ENCODE measurements around the gene CYP19A1. TPM values are rescaled to one million over a fixed set of nuclear protein-coding genes. Genes with fewer than 3 reads are reported as not detected.
"Not testable (repeated sequence)": the region's sequence is repeated elsewhere in the genome, so short reads cannot be mapped to it uniquely, and the experiment has no call there.

The CYP19A1 gene
- total and polyA plus RNA-seq, 3 donors from 2014 or later = 2.8 to 29.0 (median 3.3) TPM

GRCh38 chr15:51262463-51262862 is 75.9 kb downstream of the CYP19A1 start:
- Histone ChIP-seq H3K4me3 (no peak overlapping the region), H3K4me1 (peaks cover 3% of the 10 kb centered on the region), H3K36me3 (ENCODE audit: low read depth, missing control alignments) (no peaks in the 10 kb centered on the region), H3K9me3 (no peaks in the 10 kb centered on the region), H3K27ac (no peak overlapping the region), H3K27me3 (no peaks in the 10 kb centered on the region)
- TF ChIP-seq CTCF (IDR thresholded peaks at IDR 0.05) = no peak
- TF ChIP-seq POLR2A (IDR thresholded peaks at IDR 0.05) = no peak
- DNase-seq = no peak
- 60 to 89% methylated on average over 2 of the region's 2 CpGs for WGBS, 2 donors
- intact Hi-C loops (cut with DNase I; ENCODE audit: low total_unique reads) = no loop called here

DNA sequence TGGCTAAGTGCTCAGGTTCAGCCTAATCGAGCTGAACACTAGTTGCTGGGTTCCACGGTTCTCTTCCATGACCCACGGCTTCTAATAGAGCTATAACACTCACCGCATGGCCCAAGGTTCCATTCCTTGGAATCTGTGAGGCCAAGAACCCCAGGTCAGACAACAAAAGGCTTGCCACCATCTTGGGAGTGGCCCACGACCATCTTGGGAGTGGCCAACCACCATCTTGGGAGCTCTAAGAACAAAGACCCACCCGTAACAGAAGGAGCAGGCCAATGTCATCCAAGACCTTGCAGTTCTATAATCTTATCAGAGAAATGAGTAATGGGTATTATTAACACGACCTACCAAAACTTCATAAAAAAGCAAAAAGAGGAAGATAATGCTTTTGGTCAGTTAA is 77.3 kb downstream of the CYP19A1 start:
- 83 to 90% methylated on average over 6 to 7 of the region's 7 CpGs for WGBS, 2 donors
- H3K36me3 ChIP-seq (ENCODE audit: low read depth, missing control alignments); H3K4me3 ChIP-seq; H3K27ac ChIP-seq; H3K4me1 ChIP-seq; H3K9me3 ChIP-seq; H3K27me3 ChIP-seq; DNase-seq; intact Hi-C loops (cut with DNase I; ENCODE audit: low total_unique reads): not testable (repeated sequence)

GRCh38 chr15:51260202-51260601 is 78.2 kb downstream of the CYP19A1 start:
- 79 to 84% methylated on average over 4 of the region's 4 CpGs for WGBS, 2 donors

GRCh38 chr15:51255533-51255932 is 82.9 kb downstream of the CYP19A1 start:
- intact Hi-C loops (cut with DNase I; ENCODE audit: low total_unique reads) = no loop called here
- no peak for DNase-seq
- Histone ChIP-seq H3K9me3 (no peaks in the 10 kb centered on the region), H3K27ac (no peak overlapping the region), H3K4me1 (no peaks in the 10 kb centered on the region), H3K36me3 (ENCODE audit: low read depth, missing control alignments) (no peaks in the 10 kb centered on the region), H3K27me3 (no peaks in the 10 kb centered on the region), H3K4me3 (no peak overlapping the region)
- 91 to 97% methylated on average over 2 of the region's 2 CpGs for WGBS, 2 donors
- TF ChIP-seq POLR2A (IDR thresholded peaks at IDR 0.05) = no peak
- TF ChIP-seq CTCF (IDR thresholded peaks at IDR 0.05) = no peak

More at GRCh38 chr15:51260202-51260601, 78.2 kb downstream of the CYP19A1 start:
- Histone ChIP-seq H3K36me3 (ENCODE audit: low read depth, missing control alignments) (no peaks in the 10 kb centered on the region), H3K4me3 (no peak overlapping the region), H3K27ac (no peak overlapping the region), H3K4me1 (no peaks in the 10 kb centered on the region), H3K27me3 (no peaks in the 10 kb centered on the region), H3K9me3 (no peaks in the 10 kb centered on the region)
- TF ChIP-seq CTCF (IDR thresholded peaks at IDR 0.05) = no peak
- no peak for TF ChIP-seq POLR2A (IDR thresholded peaks at IDR 0.05)
- no peak for DNase-seq
- intact Hi-C loops (cut with DNase I; ENCODE audit: low total_unique reads) = no loop called here

- WGBS, 2 donors = 79 to 82% methylated on average over 2 of the region's 2 CpGs
- no peak for TF ChIP-seq CTCF (IDR thresholded peaks at IDR 0.05)
- no peak for TF ChIP-seq POLR2A (IDR thresholded peaks at IDR 0.05)
- Histone ChIP-seq H3K4me3 (no peak overlapping the region), H3K4me1 (no peaks in the 10 kb centered on the region), H3K36me3 (ENCODE audit: low read depth, missing control alignments) (no peaks in the 10 kb centered on the region), H3K27ac (no peak overlapping the region), H3K27me3 (no peaks in the 10 kb centered on the region), H3K9me3 (no peaks in the 10 kb centered on the region)
- DNase-seq = no peak
- intact Hi-C loops (cut with DNase I; ENCODE audit: low total_unique reads) = no loop called here
These were observed 85.0 kb downstream of the CYP19A1 start for GRCh38 chr15:51253366-51253765.
